Measurements from ENCODE around the gene ALG14.
"Not testable (repeated sequence)": the region's sequence is repeated elsewhere in the genome, so short reads cannot be mapped to it uniquely, and the experiment has no call there.

ALG14 gene

GRCh38 chr1:95086949-95087533 is 14.3 kb upstream of the ALG14 start:
- no peak for DNase-seq

GRCh38 chr1:95085376-95085775 is 12.6 kb upstream of the ALG14 start:
- no peak for DNase-seq

- peak; percentile 15 for DNase-seq
Measured at GRCh38 chr1:95084317-95085176, 11.8 kb upstream of the ALG14 start.

GRCh38 chr1:95080879-95081278 is 8.1 kb upstream of the ALG14 start:
- DNase-seq: no peak

- no peak for DNase-seq
Measured at GRCh38 chr1:95080446-95080845, 7.7 kb upstream of the ALG14 start.

- no peak for DNase-seq
Measured at GRCh38 chr1:95076034-95076433, 3.3 kb upstream of the ALG14 start.

GRCh38 chr1:95073446-95073845 is 695 bp upstream of the ALG14 start:
- DNase-seq: no peak

- DNase-seq: no peak
Measured at GRCh38 chr1:95072117-95072516, 634 bp downstream of the ALG14 start.

GRCh38 chr1:95071539-95071938 is 1.2 kb downstream of the ALG14 start:
- DNase-seq: no peak

- DNase-seq: no peak
Measured at GRCh38 chr1:95069710-95070093, 3.0 kb downstream of the ALG14 start.

- no peak for DNase-seq
Measured at GRCh38 chr1:95068956-95069709, 3.6 kb downstream of the ALG14 start.

GRCh38 chr1:95067568-95067967 is 5.2 kb downstream of the ALG14 start:
- DNase-seq: no peak

GRCh38 chr1:95067062-95067461 is 5.7 kb downstream of the ALG14 start:
- no peak for DNase-seq

GRCh38 chr1:95061445-95062006 is 11.2 kb downstream of the ALG14 start:
- DNase-seq: no peak

- no peak for DNase-seq
Measured at GRCh38 chr1:95058974-95059373, 13.8 kb downstream of the ALG14 start.

GRCh38 chr1:95057351-95057750 is 15.4 kb downstream of the ALG14 start:
- DNase-seq: no peak

GRCh38 chr1:95049935-95050334 is 22.8 kb downstream of the ALG14 start:
- DNase-seq: no peak

- DNase-seq: no peak
Measured at GRCh38 chr1:95048317-95048716, 24.4 kb downstream of the ALG14 start.

- not testable (repeated sequence) for DNase-seq
Measured at GRCh38 chr1:95047624-95048023, 25.1 kb downstream of the ALG14 start.

GRCh38 chr1:95046359-95046758 is 26.4 kb downstream of the ALG14 start:
- no peak for DNase-seq

GRCh38 chr1:95043141-95043980 is 29.4 kb downstream of the ALG14 start:
- peak; percentile 69 for DNase-seq

- no peak for DNase-seq
Measured at GRCh38 chr1:95042286-95042685, 30.5 kb downstream of the ALG14 start.
